ENCODE measurements around the gene DNMT1.

The DNMT1 gene

DNA sequence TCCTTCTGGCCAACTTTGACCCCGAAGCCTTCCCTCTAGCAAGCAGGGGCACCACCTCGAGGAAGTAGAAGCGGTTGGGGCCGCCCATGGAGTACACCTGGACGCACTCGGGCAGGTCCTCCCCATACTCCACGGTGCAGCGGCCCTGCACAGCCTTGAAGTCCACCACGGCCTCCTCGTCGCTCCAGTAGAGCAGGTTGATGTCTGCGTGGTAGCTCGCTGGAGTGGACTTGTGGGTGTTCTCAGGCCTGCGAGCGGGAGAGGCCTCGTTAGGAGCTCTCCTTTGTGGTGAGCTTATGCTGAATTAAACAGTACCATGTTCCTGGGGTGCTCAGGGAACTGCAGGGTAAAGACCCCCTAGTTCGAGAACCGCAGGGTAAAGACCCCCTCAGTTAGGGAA is 52.8 kb downstream of the DNMT1 start:
- no peak for TF ChIP-seq CTCF (conservative IDR thresholded peaks at IDR 0.05; ENCODE audit: low read depth)
- 0 out of 2 replicates have a peak overlapping the region, but pooled peaks have one; percentile 9 for H3K27ac ChIP-seq
- DNase-seq (ENCODE audit: low spot score) = no peak
- POLR2A ChIA-PET (ENCODE audit: low non-redundant PET) = no interaction called here
- CTCF ChIA-PET = interaction anchor here (0.6 kb wide), 1 partner anchor 52 kb away, joined by 3 read pairs; the partner anchor contains the start of gene DNMT1

GRCh38 chr19:10141479-10141878 is 53.3 kb downstream of the DNMT1 start:
- H3K27ac ChIP-seq = no peak overlapping the region
- ChIA-PET CTCF (interaction anchor here (0.6 kb wide), 1 partner anchor 53 kb away, joined by 3 read pairs; the partner anchor contains the start of gene DNMT1), POLR2A (ENCODE audit: low non-redundant PET) (no interaction called here)
- no peak for DNase-seq (ENCODE audit: low spot score)
- TF ChIP-seq CTCF (conservative IDR thresholded peaks at IDR 0.05; ENCODE audit: low read depth) = no peak

- ChIA-PET POLR2A (ENCODE audit: low non-redundant PET) (no interaction called here), CTCF (no interaction called here)
- no peak for TF ChIP-seq CTCF (conservative IDR thresholded peaks at IDR 0.05; ENCODE audit: low read depth)
- H3K27ac ChIP-seq = no peak overlapping the region
- DNase-seq (ENCODE audit: low spot score) = no peak
Observed at GRCh38 chr19:10139952-10140351, 54.8 kb downstream of the DNMT1 start.

- CTCF ChIA-PET = no interaction called here
- H3K27ac ChIP-seq = 0 out of 2 replicates have a peak overlapping the region, but pooled peaks have one; percentile 81
- no peak for DNase-seq (ENCODE audit: low spot score)
- TF ChIP-seq CTCF (conservative IDR thresholded peaks at IDR 0.05; ENCODE audit: low read depth) = no peak
- POLR2A ChIA-PET (ENCODE audit: low non-redundant PET) = no interaction called here
Observed at GRCh38 chr19:10138879-10139795, 55.6 kb downstream of the DNMT1 start.

GRCh38 chr19:10137751-10138682 is 56.7 kb downstream of the DNMT1 start:
- POLR2A ChIA-PET (ENCODE audit: low non-redundant PET) = no interaction called here
- TF ChIP-seq CTCF (conservative IDR thresholded peaks at IDR 0.05; ENCODE audit: low read depth) = no peak
- no peak for DNase-seq (ENCODE audit: low spot score)
- peak overlapping the region; percentile 81 for H3K27ac ChIP-seq
- CTCF ChIA-PET = interaction anchor here (1.4 kb wide), 1 partner anchor 110 kb away, joined by 3 read pairs; no protein-coding TSS in a partner anchor

DNA sequence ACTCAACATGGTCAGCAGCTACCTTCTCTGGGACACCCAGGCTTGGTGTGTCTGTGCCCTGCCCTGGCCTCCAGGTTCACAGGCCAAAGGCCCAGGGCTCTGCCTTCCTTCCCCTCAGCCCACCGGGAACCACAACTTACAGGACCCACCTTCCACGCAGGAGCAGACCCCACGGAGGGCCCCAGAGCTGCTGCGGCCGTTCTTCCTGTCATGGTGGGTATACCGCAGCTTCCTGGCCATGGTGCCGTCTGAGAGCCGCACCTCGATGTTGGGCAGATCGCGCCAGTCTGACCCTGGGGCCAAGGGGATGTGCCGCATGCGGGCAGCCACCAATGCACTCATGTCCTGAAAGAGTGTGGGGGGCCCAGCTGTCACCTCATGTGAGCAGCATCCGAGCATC is 57.8 kb downstream of the DNMT1 start:
- no peak for DNase-seq (ENCODE audit: low spot score)
- no peak for TF ChIP-seq CTCF (conservative IDR thresholded peaks at IDR 0.05; ENCODE audit: low read depth)
- H3K27ac ChIP-seq = peak overlapping the region; percentile 81
- ChIA-PET POLR2A (ENCODE audit: low non-redundant PET) (no interaction called here), CTCF (interaction anchor here (0.6 to 1.4 kb wide), 3 partner anchors 17 to 124 kb away, joined by 3 read pairs; partner anchors contain the start of gene EIF3G)

All from RWPE1 (cell line).